Measurements from ENCODE around the gene EYS. TPM values are rescaled to one million over a fixed set of nuclear protein-coding genes. Genes with fewer than 3 reads are reported as not detected.

The EYS gene
- total and polyA plus RNA-seq, 9 of the 15 experiments (the other 6 are each of a cell fraction or from before 2014, with no cell fraction given), result 0.03 to 0.36 (median 0.10) TPM; not detected in 2

GRCh38 chr6:64141680-64142079 lies 1565.3 kb downstream of the EYS start:
- CTCF ChIA-PET (ENCODE audit: low intra/inter-chr PET ratio), result no interaction called here
- H3K9ac ChIP-seq (ENCODE audit: insufficient read depth in 1 of 2, low read depth in 2 of 2, low read length in 2 of 2), result no peak overlapping the region
- in situ Hi-C loops (cut with MboI), result no loop called here
- no peak overlapping the region for H3K4me2 ChIP-seq (ENCODE audit: insufficient read depth, low read length)
- no peaks in the 10 kb centered on the region for H3K4me1 ChIP-seq (replicated peaks in 1 of 2; ENCODE audit: control insufficient read depth in 2 of 2, insufficient read depth in 2 of 2, low read length in 2 of 2)
- H3K27me3 ChIP-seq (ENCODE audit: control insufficient read depth in 2 of 2, insufficient read depth in 2 of 2, low read length in 2 of 2), result no peaks in the 10 kb centered on the region
- no peaks in the 10 kb centered on the region for H4K20me1 ChIP-seq (replicated peaks; ENCODE audit: control insufficient read depth, insufficient read depth, low read length)
- no peak overlapping the region for H2AFZ ChIP-seq (ENCODE audit: low read depth, low read length)
- H3K9me1 ChIP-seq (ENCODE audit: control insufficient read depth, insufficient read depth, low read length), result no peaks in the 10 kb centered on the region
- 0% methylated on average over 2 of the region's 2 CpGs for WGBS (ENCODE audit: insufficient coverage, low coverage, missing lambda C conversion rate)
- H3K27ac ChIP-seq (ENCODE audit: extremely low read depth, low read depth, low read length), result no peak overlapping the region
- ATAC-seq, result no peak
- no TSS peak for BruUV-seq (replicated peaks)
- no peak for FAIRE-seq
- H3K4me3 ChIP-seq, result no peak overlapping the region
- H3K36me3 ChIP-seq (ENCODE audit: control insufficient read depth, insufficient read depth, low read length), result no peaks in the 10 kb centered on the region
- POLR2A ChIA-PET, result no interaction called here
- no peaks in the 10 kb centered on the region for H3K79me2 ChIP-seq (ENCODE audit: control insufficient read depth, insufficient read depth, low read length)
- H3K9me3 ChIP-seq (replicated peaks; ENCODE audit: control insufficient read depth, insufficient read depth, low read depth, low read length), result no peaks in the 10 kb centered on the region
- DNase-seq (ENCODE audit: extremely low read depth in 1 of 4, low spot score in 3 of 4), result no peak
- intact Hi-C loops (cut with micrococcal nuclease), result no loop called here
- no peak for TF ChIP-seq ZNF436 (CRISPR knock-in tag; IDR thresholded peaks at IDR 0.05)
- no peak for TF ChIP-seq RUNX1 (IDR thresholded peaks at IDR 0.05; ENCODE audit: low read depth)
- no peak for TF ChIP-seq ZNF407 (IDR thresholded peaks at IDR 0.05; ENCODE audit: low read depth)
- no peak for TF ChIP-seq RNF2 (IDR thresholded peaks at IDR 0.05)
- no peak for TF ChIP-seq ZFP1 (CRISPR knock-in tag; IDR thresholded peaks at IDR 0.05)
- TF ChIP-seq SMC3 (conservative IDR thresholded peaks at IDR 0.05; ENCODE audit: insufficient read depth, low read depth, low read length), result no peak
- TF ChIP-seq ZBTB9 (CRISPR knock-in tag; IDR thresholded peaks at IDR 0.05), result no peak
- no peak for TF ChIP-seq ATF6 (CRISPR knock-in tag; IDR thresholded peaks at IDR 0.05)
- TF ChIP-seq USF2 (CRISPR knock-in tag; IDR thresholded peaks at IDR 0.05), result no peak
- TF ChIP-seq FOXA3 (CRISPR knock-in tag; conservative IDR thresholded peaks at IDR 0.05 in 1 of 2, IDR thresholded peaks at IDR 0.05 in 1 of 2), result no peak
